Testis (tissue), 2 donors: Measurements from ENCODE around the gene PIK3R4.

ENCODE experiments used
- CTCF ChIP-seq, 3 experiments: fragments of 450-650 bp in 2 of 3; fragments of 200-600 bp in 1 of 3; sonication (generic) in 1 of 3; IDR thresholded peaks; one replicate each; pipeline ENCODE4 v1.5.1; 2016 to 2019; ENCODE audit warnings: antibody characterized with exemption in 3 of 3, mild to moderate bottlenecking in 2 of 3, moderate library complexity in 1 of 3
- POLR2A ChIP-seq: fragments of 450-650 bp; IDR thresholded peaks from one replicate; pipeline ENCODE4 v1.6.1; 2017; ENCODE audit warnings: antibody characterized with exemption, mild to moderate bottlenecking, moderate library complexity

- TF ChIP-seq CTCF (IDR thresholded peaks at IDR 0.05) (no peak), POLR2A (no peak)
Measured at GRCh38 chr3:130748981-130749380, 2.4 kb upstream of the PIK3R4 start.
